Stimulated activated CD4-positive, alpha-beta T cell treated with anti-CD3 and anti-CD28 coated beads, Interleukin-2, amount 100 ng/mL, for 24 hours (primary cell): ENCODE measurements around the gene SCNM1.
"Not testable (repeated sequence)": the region's sequence is repeated elsewhere in the genome, so short reads cannot be mapped to it uniquely, and the experiment has no call there.

ENCODE experiments used
- DNase-seq, 2 donors: peaks; one replicate each; pipeline ENCODE4 v3.0.0-alpha.2; 2020

The SCNM1 gene

GRCh38 chr1:151194894-151195594 lies 29.1 kb downstream of the SCNM1 start:
- DNase-seq, result not testable (repeated sequence)

DNA sequence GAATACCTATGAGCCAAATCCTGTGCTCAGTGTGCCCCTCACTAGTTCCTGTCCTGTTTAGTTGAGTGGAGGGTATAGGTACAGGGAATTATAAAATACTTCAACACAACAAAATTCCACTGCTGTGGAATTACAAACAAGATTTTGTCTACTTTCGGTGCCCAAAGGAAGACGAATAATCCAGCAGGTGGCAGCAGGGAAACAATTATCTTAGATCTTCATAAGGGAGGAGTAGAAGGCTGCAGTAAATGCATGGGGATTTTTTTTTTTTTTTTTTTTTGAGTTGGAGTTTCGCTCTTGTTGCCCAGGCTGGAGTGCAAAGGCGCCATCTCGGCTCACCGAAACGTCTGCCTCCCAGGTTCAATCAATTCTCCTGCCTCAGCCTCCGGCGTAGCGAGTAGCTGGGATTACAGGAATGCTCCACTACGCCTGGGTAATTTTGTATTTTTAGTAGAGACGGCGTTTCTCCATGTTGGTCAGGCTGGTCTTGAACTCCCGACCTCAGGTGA lies 30.4 kb downstream of the SCNM1 start:
- DNase-seq, result peak; percentile 50 to 56

GRCh38 chr1:151197863-151198253 lies 31.9 kb downstream of the SCNM1 start:
- no peak for DNase-seq

DNA sequence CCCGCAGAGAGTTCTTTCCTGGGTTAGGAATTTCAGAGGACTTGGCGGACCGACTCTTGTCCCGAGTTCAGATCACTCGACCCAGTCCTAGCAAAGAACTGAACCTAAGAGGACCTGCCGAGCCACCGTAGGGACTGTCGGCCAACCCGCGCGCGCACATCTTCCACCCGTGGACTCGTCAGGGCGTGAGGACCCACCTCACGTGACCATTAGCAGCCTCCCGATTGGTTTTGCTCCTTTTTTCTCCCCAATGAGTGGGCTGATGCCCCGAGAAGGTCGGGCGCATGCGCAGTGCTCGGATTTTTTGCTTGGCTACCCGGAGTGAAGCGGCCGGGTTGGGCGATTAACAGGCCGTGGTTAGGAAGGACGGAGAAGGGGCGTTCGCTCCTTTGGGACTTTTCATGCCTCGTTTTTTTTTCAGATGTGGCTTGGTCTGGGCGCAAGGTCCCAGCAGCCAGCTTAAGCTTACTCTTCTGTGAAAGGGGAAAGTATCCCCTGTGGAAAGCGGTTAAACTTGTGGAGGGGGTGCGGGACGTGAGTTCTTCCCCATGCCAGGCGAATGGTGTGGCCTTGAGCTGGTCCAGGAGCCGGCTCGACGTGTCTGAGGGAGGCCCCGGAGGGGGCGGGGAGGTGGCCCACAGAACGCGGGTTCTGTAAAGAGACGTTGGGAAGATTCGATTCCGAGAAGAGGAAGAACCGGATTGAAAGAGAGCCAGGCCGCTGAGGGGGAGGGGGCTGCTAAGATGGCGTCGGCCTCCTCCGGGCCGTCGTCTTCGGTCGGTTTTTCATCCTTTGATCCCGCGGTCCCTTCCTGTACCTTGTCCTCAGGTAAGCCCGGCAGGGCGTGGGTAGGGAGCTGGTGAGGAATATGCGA lies 32.5 kb downstream of the SCNM1 start, which contains the start of gene PIP5K1A:
Gene PIP5K1A, plus strand, starts transcription at position 299 of the 874 bp plus-strand sequence. Its CDS starts 445 bp downstream, at position 744.
- DNase-seq, result peak; percentile 99

DNA sequence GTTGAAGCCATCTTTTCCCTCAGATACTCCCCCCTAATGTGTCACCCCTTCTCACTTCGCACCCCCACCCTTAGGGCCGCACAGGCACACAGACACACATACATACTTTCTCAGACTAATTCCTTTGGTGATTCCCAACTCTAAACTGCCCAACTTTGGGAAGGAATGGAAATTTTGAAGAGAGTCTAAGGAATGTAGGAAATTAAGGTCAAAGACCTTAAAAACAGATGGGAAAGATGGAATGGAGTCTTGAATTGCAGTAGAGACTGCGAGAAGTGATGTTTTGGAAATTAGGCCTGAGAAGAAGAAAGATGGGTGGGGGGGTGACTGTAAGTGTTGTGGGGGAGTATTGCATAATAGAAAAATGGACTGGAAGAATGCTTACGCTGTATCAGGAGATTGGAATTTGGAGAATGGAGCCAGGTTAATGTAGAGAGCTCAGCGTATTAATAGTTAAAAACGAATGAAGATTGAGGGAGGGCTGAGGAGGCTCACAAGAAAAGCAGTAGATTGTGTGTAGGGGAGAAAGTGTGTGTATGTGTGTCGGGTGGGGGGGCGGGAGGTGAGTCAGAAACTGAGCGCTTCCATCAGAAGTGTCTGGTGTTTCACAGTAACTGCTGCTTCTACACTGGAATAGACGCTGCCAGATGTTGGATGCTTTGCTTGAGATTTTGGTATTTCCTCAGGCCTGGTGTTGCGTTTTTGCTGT lies 34.1 kb downstream of the SCNM1 start:
- peak in 1 of 2 donors; percentile 19 for DNase-seq

- not testable (repeated sequence) for DNase-seq
These were observed 39.5 kb downstream of the SCNM1 start for GRCh38 chr1:151205381-151205965.

DNA sequence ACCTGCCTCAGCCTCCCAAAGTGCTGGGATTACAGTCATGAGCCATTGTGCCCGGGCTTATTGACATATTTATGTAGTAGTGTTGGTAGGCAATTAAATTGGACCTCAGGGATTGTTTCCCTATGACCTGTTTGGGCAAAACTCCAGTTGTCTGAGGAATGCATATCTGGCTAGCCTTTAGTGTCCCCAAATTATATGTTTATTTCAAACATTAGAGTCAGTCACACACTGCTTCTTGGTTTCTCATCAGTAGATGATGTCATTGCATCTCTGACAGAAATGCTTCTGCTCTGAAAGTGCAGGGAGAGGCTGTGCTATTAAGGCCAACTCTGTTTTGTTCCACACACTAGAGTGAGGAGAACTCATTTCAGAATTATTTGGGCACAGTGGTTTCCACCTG lies 44.9 kb downstream of the SCNM1 start:
- no peak for DNase-seq

DNA sequence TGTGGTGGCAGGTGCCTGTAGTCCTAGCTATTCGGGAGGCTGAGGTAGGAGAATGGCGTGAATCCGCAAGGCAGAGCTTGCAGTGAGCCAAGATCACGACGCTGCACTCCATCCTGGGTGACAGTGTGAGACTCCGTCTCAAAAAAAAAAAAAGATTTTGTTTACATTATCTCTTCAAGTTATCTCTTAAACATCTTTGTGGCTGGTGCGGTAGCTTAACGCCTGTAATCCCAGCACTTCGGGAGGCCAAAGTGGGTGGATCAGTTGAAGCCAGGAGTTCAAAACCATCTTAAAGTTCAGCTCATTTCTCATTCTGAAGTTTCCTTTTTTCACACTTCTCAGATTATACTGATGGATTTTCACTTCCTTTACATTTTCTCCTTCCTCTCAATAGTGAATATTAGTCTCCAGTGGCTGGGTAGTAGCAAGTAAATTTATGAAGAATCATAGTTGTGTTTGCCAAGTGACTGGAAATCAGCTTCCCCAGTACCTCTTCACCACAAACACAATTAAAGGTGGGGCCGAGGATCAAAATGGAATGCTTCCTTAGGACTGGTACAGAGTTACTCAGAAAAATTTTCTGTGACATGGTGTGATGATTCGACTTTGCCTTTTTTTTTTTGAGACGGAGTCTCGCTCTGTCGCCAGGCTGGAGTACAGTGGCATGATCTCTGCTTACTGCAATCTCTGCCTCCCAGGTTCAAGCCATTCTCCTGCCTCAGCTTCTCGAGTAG lies 46.2 kb downstream of the SCNM1 start:
- peak in 1 of 2 donors; percentile 6 for DNase-seq

DNA sequence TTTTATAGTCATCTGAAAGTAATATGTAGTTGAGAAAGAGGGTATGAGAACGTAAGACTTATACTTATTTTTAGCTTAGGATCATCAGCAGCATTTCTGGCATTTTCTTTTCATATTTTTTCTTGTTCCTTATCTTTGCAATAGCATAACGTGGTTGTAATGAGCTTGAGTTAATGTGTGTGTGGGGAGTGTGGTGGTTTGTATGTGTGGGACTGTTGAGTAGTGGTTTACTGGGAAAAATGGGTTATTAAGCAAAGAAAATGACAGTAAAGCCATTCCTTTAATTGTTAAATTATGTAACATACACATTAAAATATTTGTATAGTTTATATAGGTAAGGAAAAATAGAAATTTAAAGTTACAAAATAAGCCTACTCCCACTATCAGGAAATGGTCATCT lies 47.6 kb downstream of the SCNM1 start:
- no peak for DNase-seq
